ENCODE data around the gene GMDS.

GMDS gene

DNA sequence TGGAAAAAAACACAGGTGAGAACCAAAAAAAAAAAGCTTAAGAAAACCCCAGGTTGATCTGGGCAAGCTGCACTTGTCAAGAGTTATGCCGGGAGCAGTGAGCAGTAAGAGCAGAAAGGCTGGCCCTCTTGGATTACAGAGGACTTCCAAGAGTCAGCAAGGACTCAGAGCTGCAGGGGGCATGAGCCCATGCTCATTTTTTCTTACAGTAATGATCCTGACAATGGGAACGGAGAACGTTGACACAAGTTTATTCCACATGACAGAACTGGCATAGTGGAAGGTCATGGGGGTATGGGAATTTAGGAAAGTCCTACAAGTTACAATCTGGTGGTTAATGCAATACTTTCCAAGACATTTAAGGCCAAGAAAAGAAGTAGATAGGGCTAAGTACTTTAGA lies 256.6 kb downstream of the GMDS start:
- TF ChIP-seq, protein P1, sequence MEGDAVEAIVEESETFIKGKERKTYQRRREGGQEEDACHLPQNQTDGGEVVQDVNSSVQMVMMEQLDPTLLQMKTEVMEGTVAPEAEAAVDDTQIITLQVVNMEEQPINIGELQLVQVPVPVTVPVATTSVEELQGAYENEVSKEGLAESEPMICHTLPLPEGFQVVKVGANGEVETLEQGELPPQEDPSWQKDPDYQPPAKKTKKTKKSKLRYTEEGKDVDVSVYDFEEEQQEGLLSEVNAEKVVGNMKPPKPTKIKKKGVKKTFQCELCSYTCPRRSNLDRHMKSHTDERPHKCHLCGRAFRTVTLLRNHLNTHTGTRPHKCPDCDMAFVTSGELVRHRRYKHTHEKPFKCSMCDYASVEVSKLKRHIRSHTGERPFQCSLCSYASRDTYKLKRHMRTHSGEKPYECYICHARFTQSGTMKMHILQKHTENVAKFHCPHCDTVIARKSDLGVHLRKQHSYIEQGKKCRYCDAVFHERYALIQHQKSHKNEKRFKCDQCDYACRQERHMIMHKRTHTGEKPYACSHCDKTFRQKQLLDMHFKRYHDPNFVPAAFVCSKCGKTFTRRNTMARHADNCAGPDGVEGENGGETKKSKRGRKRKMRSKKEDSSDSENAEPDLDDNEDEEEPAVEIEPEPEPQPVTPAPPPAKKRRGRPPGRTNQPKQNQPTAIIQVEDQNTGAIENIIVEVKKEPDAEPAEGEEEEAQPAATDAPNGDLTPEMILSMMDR (conservative IDR thresholded peaks at IDR 0.05; ENCODE audit: low read depth): no peak
- ChIA-PET CTCF (interaction anchor here (0.6 kb wide), 2 partner anchors 30 to 109 kb away, joined by 4 to 5 read pairs; no protein-coding TSS in a partner anchor), POLR2A (ENCODE audit: low non-redundant PET) (no interaction called here)
- no peak overlapping the region for H3K27ac ChIP-seq
- DNase-seq (ENCODE audit: low spot score): no peak

DNA sequence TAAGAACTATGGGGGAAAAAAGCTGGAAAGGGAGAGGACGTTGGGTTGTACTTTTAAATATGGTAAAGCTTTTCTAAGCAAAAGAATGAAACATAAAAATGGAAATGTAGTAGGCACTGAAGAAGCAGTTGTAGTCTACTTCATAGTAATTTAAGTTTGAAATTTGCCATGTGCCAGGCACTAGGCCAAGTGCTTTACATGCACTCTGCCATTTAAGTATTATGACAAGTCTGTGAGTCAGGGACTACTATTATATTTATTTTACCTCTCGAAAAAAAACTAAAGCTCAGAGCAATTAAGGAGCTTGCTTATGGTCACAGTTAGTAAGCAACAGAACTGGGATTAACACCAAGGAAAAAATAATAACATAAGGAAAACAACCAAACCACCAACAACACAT lies 257.8 kb downstream of the GMDS start:
- H3K27ac ChIP-seq: no peak overlapping the region
- ChIA-PET POLR2A (ENCODE audit: low non-redundant PET) (no interaction called here), CTCF (no interaction called here)
- TF ChIP-seq, protein P1 (conservative IDR thresholded peaks at IDR 0.05; ENCODE audit: low read depth): no peak
- DNase-seq (ENCODE audit: low spot score): peak; percentile 37

DNA sequence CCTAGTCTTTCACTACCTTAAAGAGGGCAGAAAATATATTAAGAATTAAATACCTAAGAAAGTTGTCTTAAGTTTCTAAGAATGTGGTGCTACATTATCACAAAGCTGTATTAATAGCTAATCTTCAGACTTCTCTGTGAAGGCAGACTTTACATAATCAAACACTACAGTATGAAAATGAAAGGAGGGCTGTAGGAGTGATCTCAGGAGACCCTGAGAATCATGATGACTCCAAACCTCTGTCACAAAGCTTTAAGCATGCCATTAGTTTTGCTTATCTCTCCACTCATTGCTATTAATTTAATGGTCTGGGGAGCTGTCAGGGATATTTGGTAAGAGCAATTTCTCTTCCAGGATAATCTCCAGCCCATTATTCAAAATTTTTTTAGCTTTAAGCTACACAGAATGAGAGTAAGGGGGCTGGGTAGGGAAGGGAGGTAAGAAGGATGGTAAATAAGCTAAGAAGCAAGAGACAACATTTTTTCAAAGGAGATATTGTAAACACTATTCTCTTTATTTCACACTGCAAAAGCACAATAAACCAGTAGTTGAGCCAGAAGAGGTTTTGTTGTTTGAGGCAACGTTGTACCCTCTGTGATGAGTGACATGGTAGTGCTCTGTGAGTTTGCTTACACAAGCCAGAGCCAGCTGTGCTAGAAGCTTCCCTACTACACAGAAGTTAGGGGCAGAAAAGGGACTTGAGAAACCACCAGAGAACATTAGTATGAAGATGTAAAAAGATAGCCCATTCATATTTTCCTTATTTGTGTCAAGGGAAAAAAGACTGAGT lies 258.8 kb downstream of the GMDS start:
- TF ChIP-seq, protein P1 (conservative IDR thresholded peaks at IDR 0.05; ENCODE audit: low read depth): no peak
- CTCF ChIA-PET: no interaction called here
- no peak overlapping the region for H3K27ac ChIP-seq
- POLR2A ChIA-PET (ENCODE audit: low non-redundant PET): no interaction called here
- no peak for DNase-seq (ENCODE audit: low spot score)

DNA sequence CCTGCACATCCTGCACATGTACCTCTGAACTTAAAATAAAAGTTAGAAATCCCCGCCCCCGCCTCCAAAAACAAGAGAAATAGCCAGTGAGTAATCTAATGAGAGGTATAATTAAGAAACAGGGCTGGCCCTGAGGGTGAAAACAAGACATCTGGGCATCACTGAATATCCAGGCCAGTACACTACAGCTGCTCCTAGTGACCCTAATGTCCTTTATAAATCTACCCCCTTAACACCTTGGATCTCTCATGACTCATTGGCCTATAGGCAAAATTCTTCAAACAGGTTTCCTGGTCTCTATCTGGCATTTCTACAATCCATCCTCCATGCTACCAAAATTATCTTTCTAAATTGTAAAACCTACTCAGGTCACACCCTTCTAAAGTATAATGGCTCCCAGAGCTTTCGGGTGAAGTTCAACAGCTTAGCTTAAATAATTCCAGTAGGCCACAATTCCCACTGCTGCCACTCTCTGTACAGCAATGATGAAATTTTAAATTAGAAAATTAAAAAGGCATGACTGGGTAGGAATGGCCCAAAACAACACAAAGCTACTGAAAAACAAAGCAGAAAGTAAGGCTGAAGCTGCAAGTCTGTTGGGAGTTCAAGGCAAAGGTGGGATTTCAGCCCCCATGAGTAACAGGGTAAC lies 260.9 kb downstream of the GMDS start:
- ChIA-PET CTCF (no interaction called here), POLR2A (ENCODE audit: low non-redundant PET) (no interaction called here)
- TF ChIP-seq, protein P1 (conservative IDR thresholded peaks at IDR 0.05; ENCODE audit: low read depth): no peak
- H3K27ac ChIP-seq: no peak overlapping the region
- peak; percentile 4 for DNase-seq (ENCODE audit: low spot score)

DNA sequence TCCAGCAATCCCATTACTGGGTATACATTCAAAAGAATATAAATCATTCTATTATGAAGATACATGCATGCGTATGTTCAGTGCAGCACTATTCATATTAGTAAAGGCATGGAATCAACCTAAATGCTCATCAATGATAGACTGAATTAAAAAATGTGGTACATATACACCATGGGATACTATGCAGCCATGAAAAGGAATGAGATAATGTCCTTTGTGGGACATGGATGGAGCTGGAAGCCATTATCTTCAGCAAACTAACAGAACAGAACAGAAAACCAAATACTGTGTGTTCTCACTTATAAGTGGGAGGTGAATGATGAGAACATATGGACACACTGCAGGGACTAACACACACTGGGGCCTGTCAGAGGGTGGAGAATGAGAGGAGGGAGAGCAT lies 261.6 kb downstream of the GMDS start:
- ChIA-PET CTCF (interaction anchor here (0.5 kb wide), 1 partner anchor 296 kb away, joined by 3 read pairs; no protein-coding TSS in a partner anchor), POLR2A (ENCODE audit: low non-redundant PET) (no interaction called here)

DNA sequence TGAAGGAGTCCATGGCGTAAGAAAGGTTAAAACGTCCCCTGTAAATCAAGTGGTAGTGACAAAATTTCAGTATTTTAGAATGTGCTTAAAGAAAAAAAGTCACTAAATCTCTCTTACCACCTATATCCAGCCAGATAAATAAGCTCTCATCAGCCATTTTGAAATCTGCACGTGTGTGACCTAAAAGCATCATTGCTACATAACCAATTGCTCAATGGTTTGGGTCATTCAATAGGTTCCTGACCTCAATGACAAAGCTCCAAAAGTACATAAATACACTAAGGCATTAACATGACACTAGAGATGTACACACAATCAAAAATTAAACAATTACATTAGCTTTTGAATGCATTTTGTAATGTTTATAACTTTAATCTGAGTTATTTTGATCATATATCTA lies 272.4 kb downstream of the GMDS start:
- CTCF ChIA-PET: no interaction called here
- DNase-seq (ENCODE audit: low spot score): no peak
- no peak overlapping the region for H3K27ac ChIP-seq
- POLR2A ChIA-PET (ENCODE audit: low non-redundant PET): no interaction called here
- TF ChIP-seq, protein P1 (conservative IDR thresholded peaks at IDR 0.05; ENCODE audit: low read depth): no peak

More for the DNA sequence above, 261.6 kb downstream of the GMDS start:
- TF ChIP-seq, protein P1 (conservative IDR thresholded peaks at IDR 0.05; ENCODE audit: low read depth): no peak
- H3K27ac ChIP-seq: no peak overlapping the region
- no peak for DNase-seq (ENCODE audit: low spot score)

Measured in RWPE1 (cell line).